CD14-positive monocyte (primary cell): ENCODE data around the gene PDE7B. TPM values are rescaled to one million over a fixed set of nuclear protein-coding genes. Genes with fewer than 3 reads are reported as not detected.

ENCODE experiments used
- DNase-seq, 3 donors: peaks; one replicate each; pipeline ENCODE4 v3.0.0-alpha.2; 2011 to 2022
- H2AFZ ChIP-seq: 2 replicates; pipeline ENCODE4 v1.6.0; 2012; ENCODE audit warnings: mild to moderate bottlenecking, low read depth, low read length, inconsistent platforms; ENCODE audit not compliant: insufficient read depth, poor library complexity, severe bottlenecking
- H3K27ac ChIP-seq, 2 donors: 1 replicate in 1 of 2; 2 replicates in 1 of 2; pipeline ENCODE4 v1.5.1; 2012 to 2013; ENCODE audit warnings: low read length in 2 of 2, control low read depth in 1 of 2, inconsistent platforms in 1 of 2, low read depth in 1 of 2, mild to moderate bottlenecking in 1 of 2
- H3K27me3 ChIP-seq, 2 donors: one replicate each; pipeline versions ENCODE4 v1.6.0 to v1.6.1; 2011 to 2013; ENCODE audit warnings: low read length in 2 of 2; ENCODE audit not compliant: control insufficient read depth in 2 of 2, insufficient read depth in 2 of 2
- H3K36me3 ChIP-seq, 2 donors: replicated peaks in 1 of 2; 1 replicate in 1 of 2; 2 replicates in 1 of 2; pipeline versions ENCODE4 v1.5.1 to v1.6.1; 2012 to 2013; ENCODE audit warnings: low read length in 2 of 2, control low read depth in 1 of 2, inconsistent platforms in 1 of 2, mild to moderate bottlenecking in 1 of 2; ENCODE audit not compliant: insufficient read depth in 2 of 2, control insufficient read depth in 1 of 2
- H3K4me1 ChIP-seq, 2 donors: 1 replicate in 1 of 2; 2 replicates in 1 of 2; pipeline versions ENCODE4 v1.5.1 to v1.6.1; 2012 to 2013; ENCODE audit warnings: low read length in 2 of 2, control low read depth in 1 of 2, inconsistent platforms in 1 of 2, mild to moderate bottlenecking in 1 of 2, moderate library complexity in 1 of 2; ENCODE audit not compliant: insufficient read depth in 2 of 2, control insufficient read depth in 1 of 2
- H3K4me2 ChIP-seq: replicated peaks from 2 replicates; pipeline ENCODE3; 2012; ENCODE audit warnings: low read length, moderate library complexity, mild to moderate bottlenecking; ENCODE audit not compliant: poor library complexity, severe bottlenecking; ENCODE audit errors: extremely low read depth
- H3K4me3 ChIP-seq, 3 experiments: fragments of 200-600 bp in 1 of 3; sonication (generic) in 1 of 3; replicated peaks in 1 of 3; 1 replicate in 2 of 3; 2 replicates in 1 of 3; pipeline ENCODE4 v1.5.1; 2011 to 2013; ENCODE audit warnings: low read length in 3 of 3, mild to moderate bottlenecking in 3 of 3, control low read depth in 2 of 3, low read depth in 2 of 3, inconsistent platforms in 1 of 3, moderate library complexity in 1 of 3
- H3K79me2 ChIP-seq: 2 replicates; pipeline ENCODE4 v1.6.0; 2012; ENCODE audit warnings: mild to moderate bottlenecking, control low read depth, inconsistent platforms, low read length, moderate library complexity; ENCODE audit not compliant: insufficient read depth
- H3K9ac ChIP-seq: 2 replicates; pipeline ENCODE4 v1.6.0; 2017; ENCODE audit warnings: low read length, mild to moderate bottlenecking; ENCODE audit not compliant: insufficient read depth, poor library complexity, severe bottlenecking
- H3K9me3 ChIP-seq, 2 donors: replicated peaks in 1 of 2; 1 replicate in 1 of 2; 2 replicates in 1 of 2; pipeline versions ENCODE4 v1.5.1 to v1.6.1; 2012 to 2013; ENCODE audit warnings: low read length in 2 of 2, control low read depth in 1 of 2; ENCODE audit not compliant: control insufficient read depth in 1 of 2, insufficient read depth in 1 of 2
- H4K20me1 ChIP-seq: 2 replicates; pipeline ENCODE4 v1.6.0; 2012; ENCODE audit warnings: mild to moderate bottlenecking, low read length, control low read depth, moderate library complexity; ENCODE audit not compliant: insufficient read depth
- H3K27ac Mint-ChIP-seq, 7 donors: one replicate each; pipeline ENCODE4 v1.8.0; 2020; ENCODE audit warnings: mild to moderate bottlenecking in 7 of 7, mixed read lengths in 7 of 7, moderate library complexity in 6 of 7, inconsistent platforms in 2 of 7
- H3K27me3 Mint-ChIP-seq, 3 donors: one replicate each; pipeline ENCODE4 v1.8.0; 2021 to 2022; ENCODE audit warnings: low read depth in 3 of 3, mild to moderate bottlenecking in 3 of 3, mixed read lengths in 3 of 3, moderate library complexity in 3 of 3, inconsistent platforms in 1 of 3
- H3K36me3 Mint-ChIP-seq, 2 donors: one replicate each; pipeline ENCODE4 v1.8.0; 2020; ENCODE audit warnings: mixed read lengths in 2 of 2, inconsistent platforms in 1 of 2, mild to moderate bottlenecking in 1 of 2
- H3K4me1 Mint-ChIP-seq: one replicate; pipeline ENCODE4 v1.8.0; 2020; ENCODE audit warnings: mild to moderate bottlenecking, mixed read lengths
- H3K4me3 Mint-ChIP-seq, 2 donors: one replicate each; pipeline ENCODE4 v1.8.0; 2020; ENCODE audit warnings: mild to moderate bottlenecking in 2 of 2, mixed read lengths in 2 of 2, moderate library complexity in 1 of 2
- H3K9me3 Mint-ChIP-seq, 7 donors: one replicate each; pipeline ENCODE4 v1.8.0; 2020 to 2022; ENCODE audit warnings: mixed read lengths in 7 of 7, mild to moderate bottlenecking in 6 of 7, moderate library complexity in 6 of 7, inconsistent platforms in 2 of 7
- WGBS: methylation state at CpG from one replicate; pipeline ENCODE4 v1.1.5; 2013; ENCODE audit warnings: missing lambda C conversion rate; ENCODE audit not compliant: insufficient coverage; 5-methylcytosine and 5-hydroxymethylcytosine counted together
- intact Hi-C, 2 donors: fragments of 100-400 bp; cut with micrococcal nuclease; formaldehyde crosslinking; loops; one replicate each; pipeline versions ENCODE4 v1.15.0 to v1.15.1; 2023
- polyA plus RNA-seq, 3 donors: library from polyadenylated mRNA; depleted of rRNA in 1 of 3; unstranded in 2 of 3; stranded (reverse) in 1 of 3; fragments of 300-500 nt in 2 of 3; fragments of >200 nt in 1 of 3; fragmentation: Illumina TruSeq in 2 of 3; gene quantifications; 1 replicate in 2 of 3; 2 replicates in 1 of 3; pipeline ENCODE4 v1.2.3, GENCODE V29; 2012 to 2021
- TF ChIP-seq, protein P1 (sequence below): fragments of 200-600 bp; IDR thresholded peaks from one replicate; pipeline ENCODE4 v1.8.0; 2022; ENCODE audit warnings: antibody characterized with exemption, mild to moderate bottlenecking

PDE7B gene
- polyA plus RNA-seq, 3 donors, result 0.37 to 1.1 (median 0.89) TPM

DNA sequence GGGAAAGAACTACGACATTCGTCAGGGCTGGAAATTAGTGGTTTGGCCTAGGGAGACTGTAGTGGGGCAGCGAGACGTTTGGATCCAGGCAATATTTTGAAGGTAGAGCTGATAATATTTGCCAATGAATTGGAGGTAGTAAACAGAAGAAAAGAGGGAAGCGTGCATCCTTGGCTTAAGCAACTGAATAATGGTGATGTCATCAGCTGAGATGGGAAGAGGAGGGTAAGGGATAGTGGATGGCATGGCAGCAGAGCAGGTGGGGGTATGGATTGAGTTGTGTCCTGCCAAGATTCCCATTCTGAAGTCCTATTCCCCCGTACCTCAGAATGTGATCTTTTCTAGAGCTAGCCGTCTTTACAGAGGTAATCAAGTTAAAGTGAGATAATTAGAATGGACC is 119.2 kb downstream of the PDE7B start:
- 93% methylated on average over 5 of the region's 7 CpGs for WGBS
- Histone ChIP-seq H4K20me1 (no peaks in the 10 kb centered on the region), H3K4me1 (no peaks in the 10 kb centered on the region), H3K36me3 (no peaks in the 10 kb centered on the region), H3K9ac (no peak overlapping the region), H3K27me3 (no peaks in the 10 kb centered on the region), H3K4me2 (no peak overlapping the region), H3K9me3 (no peaks in the 10 kb centered on the region), H3K79me2 (no peaks in the 10 kb centered on the region), H3K4me3 (no peak overlapping the region), H3K27ac (no peak overlapping the region), H2AFZ (no peak overlapping the region)
- Mint-ChIP-seq H3K9me3 (peaks cover 0 to 6% (median 0%) of the 10 kb centered on the region in 7 donors), H3K36me3 (no peaks in the 10 kb centered on the region), H3K4me1 (peaks cover 6% of the 10 kb centered on the region), H3K27ac (no peak overlapping the region), H3K4me3 (no peak overlapping the region), H3K27me3 (peaks cover 0 to 1% (median 0%) of the 10 kb centered on the region in 3 donors)
- intact Hi-C loops, result no loop called here
- TF ChIP-seq, protein P1, sequence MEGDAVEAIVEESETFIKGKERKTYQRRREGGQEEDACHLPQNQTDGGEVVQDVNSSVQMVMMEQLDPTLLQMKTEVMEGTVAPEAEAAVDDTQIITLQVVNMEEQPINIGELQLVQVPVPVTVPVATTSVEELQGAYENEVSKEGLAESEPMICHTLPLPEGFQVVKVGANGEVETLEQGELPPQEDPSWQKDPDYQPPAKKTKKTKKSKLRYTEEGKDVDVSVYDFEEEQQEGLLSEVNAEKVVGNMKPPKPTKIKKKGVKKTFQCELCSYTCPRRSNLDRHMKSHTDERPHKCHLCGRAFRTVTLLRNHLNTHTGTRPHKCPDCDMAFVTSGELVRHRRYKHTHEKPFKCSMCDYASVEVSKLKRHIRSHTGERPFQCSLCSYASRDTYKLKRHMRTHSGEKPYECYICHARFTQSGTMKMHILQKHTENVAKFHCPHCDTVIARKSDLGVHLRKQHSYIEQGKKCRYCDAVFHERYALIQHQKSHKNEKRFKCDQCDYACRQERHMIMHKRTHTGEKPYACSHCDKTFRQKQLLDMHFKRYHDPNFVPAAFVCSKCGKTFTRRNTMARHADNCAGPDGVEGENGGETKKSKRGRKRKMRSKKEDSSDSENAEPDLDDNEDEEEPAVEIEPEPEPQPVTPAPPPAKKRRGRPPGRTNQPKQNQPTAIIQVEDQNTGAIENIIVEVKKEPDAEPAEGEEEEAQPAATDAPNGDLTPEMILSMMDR, result no peak
- no peak for DNase-seq

GRCh38 chr6:135971351-135971750 is 119.8 kb downstream of the PDE7B start:
- Mint-ChIP-seq H3K9me3 (peaks cover 0 to 5% (median 0%) of the 10 kb centered on the region in 7 donors), H3K4me3 (no peak overlapping the region), H3K27ac (no peak overlapping the region), H3K4me1 (peaks cover 6% of the 10 kb centered on the region), H3K27me3 (peaks cover 0 to 1% (median 0%) of the 10 kb centered on the region in 3 donors), H3K36me3 (no peaks in the 10 kb centered on the region)
- Histone ChIP-seq H2AFZ (no peak overlapping the region), H3K4me2 (no peak overlapping the region), H3K36me3 (no peaks in the 10 kb centered on the region), H3K9ac (no peak overlapping the region), H3K9me3 (no peaks in the 10 kb centered on the region), H3K4me3 (no peak overlapping the region), H3K79me2 (no peaks in the 10 kb centered on the region), H3K27me3 (no peaks in the 10 kb centered on the region), H4K20me1 (no peaks in the 10 kb centered on the region), H3K4me1 (no peaks in the 10 kb centered on the region), H3K27ac (no peak overlapping the region)
- TF ChIP-seq, protein P1, result no peak
- DNase-seq, result no peak
- intact Hi-C loops, result no loop called here
- 100% methylated on average over 3 of the region's 3 CpGs for WGBS
